HG03175 (cell line): ENCODE results near the gene NKD1.

Source experiments
- ATAC-seq: cut with Tn5 transposase; IDR thresholded peaks from one replicate; pipeline ENCODE4 v1.9.1; 2021; ENCODE audit warnings: mild to moderate bottlenecking, moderate library complexity; ENCODE audit not compliant: unreplicated experiment

NKD1 gene

DNA sequence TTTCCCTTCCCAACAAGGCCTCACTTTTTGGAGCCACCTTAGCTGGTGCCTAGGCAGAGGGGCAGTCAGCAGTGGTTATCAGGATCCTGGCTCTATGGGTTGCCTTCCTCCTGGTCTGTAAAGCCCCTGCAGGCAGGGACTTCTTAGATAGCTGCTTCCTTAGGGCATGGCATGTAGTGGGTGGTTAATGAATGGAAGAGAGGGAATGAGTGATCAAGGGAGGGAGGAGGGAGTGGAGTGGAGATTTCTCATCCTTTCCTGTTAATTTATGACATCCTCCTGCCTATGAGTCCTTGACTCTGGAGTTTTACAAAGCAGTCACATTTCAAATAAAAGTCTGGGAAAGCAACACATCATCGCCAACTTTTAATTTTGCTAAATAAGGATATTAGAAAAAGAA lies 92.2 kb downstream of the NKD1 start:
- ATAC-seq, result no peak

GRCh38 chr16:50640919-50641817 lies 93.0 kb downstream of the NKD1 start:
- ATAC-seq, result no peak

GRCh38 chr16:50641818-50642187 lies 93.6 kb downstream of the NKD1 start:
- no peak for ATAC-seq

- no peak for ATAC-seq
Measured at GRCh38 chr16:50642349-50642748, 94.2 kb downstream of the NKD1 start.

DNA sequence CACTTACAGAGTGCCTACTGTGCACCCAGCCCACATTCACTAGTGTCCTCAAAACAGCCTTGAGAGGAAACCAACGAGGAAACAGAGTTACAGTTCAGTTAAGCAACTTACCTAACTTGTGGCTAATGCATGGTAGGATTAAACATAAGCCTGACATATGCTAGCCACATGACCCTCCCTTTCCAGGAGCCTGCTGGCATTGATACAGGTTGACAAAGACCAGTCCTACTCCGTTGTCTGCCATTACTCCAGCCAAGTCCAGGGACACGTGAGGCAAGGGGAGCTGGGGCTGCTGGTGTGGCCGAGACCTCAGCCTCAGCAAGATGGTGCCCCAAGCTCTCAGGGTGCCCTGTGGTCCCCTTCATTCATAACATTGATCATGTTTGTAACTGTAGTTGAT lies 95.0 kb downstream of the NKD1 start:
- no peak for ATAC-seq

GRCh38 chr16:50644245-50644644 lies 96.0 kb downstream of the NKD1 start:
- ATAC-seq, result no peak

- no peak for ATAC-seq
Measured at GRCh38 chr16:50644729-50645128, 96.5 kb downstream of the NKD1 start.

DNA sequence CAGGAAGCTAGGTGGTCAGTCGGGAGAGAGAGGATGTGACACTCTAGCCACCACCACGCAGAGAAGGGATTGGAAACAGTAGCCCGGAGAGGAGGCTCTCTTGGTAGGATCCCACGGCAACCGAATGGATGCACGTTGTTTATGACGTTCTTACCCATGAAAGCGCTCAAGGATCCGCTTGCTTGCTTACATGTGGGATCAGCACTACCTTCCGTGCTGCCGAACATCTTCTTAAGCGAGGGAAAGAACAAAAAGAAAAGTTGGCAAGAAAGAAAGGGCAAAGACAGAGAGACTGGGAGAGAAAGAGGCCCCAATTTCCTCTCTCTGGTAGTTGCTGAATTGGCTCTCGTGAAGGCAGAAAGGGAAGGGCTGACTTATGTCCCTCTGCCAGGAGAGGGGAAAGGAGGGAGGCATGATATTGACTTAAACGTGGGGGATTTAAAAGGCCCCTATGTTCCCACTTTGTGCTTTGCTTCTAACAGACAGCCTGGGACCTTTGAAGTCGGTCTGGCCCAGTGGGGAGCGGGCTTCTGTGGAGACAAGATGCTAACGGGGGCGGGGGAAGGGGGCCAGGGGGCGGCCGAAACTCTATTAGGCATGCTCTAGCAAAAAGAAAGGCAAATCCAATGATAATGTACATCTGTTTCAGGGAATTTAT lies 97.5 kb downstream of the NKD1 start:
- no peak for ATAC-seq

- no peak for ATAC-seq
Measured at GRCh38 chr16:50646345-50646744, 98.1 kb downstream of the NKD1 start.

GRCh38 chr16:50651835-50652438 lies 103.7 kb downstream of the NKD1 start:
- ATAC-seq, result no peak

DNA sequence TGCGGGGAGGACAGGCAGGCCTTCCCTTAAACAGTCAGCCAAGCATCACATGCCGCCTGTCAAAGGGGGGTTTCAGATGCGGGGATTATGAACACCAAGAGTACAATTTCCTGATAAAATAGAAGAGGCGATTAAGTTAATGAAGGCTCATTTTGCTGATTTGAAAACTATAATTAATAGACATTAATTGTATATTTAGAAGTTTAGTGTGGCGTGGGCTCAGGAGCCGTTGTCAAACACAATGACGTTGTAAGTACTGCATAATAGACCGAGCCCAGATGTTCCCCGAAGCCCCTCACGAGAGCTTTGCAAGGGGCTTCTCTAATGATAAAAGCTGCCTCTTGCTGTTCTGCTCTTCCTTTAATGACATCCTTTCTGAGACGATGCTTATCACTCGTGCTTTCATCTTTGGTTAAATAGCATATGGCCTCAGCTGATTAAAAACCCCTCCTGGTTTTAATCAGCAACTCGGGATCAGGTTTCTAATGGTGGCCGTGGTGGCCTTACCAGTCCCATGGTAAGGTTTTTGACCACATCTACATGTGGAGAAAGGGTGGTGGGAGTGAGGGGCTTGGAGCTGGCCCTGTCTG lies 104.7 kb downstream of the NKD1 start:
- no peak for ATAC-seq

GRCh38 chr16:50653633-50654519 lies 105.7 kb downstream of the NKD1 start:
- ATAC-seq, result no peak

DNA sequence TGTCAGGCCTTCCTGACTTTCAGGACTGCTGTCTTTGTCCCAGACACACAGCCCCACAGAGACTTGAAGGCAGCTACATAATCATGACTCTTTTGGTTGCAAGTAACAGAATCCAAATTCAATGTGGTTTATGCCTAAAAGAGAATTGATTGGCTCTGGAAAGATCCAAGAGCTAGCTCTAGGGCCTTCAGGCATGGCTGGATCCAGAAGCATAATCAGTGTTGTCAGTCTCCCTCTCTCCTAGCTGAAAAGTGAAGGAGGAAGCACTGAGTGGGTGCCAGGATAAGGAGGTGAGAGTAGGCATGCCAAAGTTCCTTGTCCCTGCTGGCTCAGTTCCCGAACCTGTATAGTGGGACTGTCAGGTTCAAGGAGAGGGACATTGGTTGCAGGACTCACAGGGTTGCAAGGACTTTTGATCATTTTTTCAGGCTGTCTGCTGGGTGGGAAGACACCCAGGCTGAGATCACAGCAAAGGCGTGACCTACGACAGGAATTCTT lies 107.4 kb downstream of the NKD1 start:
- ATAC-seq, result no peak

DNA sequence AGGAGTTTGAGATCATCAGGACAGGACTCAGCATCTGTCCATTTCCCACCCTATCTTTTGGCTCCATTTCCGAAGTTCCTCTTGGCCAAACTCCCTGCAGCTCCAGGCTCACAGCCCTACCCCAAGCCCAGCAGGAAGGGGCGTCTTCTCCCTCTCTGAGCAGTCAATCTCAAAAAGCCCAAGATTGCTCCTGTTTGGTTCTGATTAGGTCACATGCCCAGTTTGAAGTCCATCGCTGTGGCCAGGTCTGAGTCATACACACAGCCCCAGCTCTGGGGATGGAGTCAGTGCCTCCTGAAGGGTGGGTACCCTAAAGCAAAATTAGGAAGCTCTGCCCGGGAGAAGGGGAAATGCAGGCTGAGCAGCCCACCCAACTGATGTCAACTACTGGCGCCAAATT lies 109.0 kb downstream of the NKD1 start:
- ATAC-seq, result no peak

GRCh38 chr16:50659806-50660205 lies 111.6 kb downstream of the NKD1 start:
- no peak for ATAC-seq

- ATAC-seq, result no peak
Measured at GRCh38 chr16:50662306-50662940, 114.2 kb downstream of the NKD1 start.

GRCh38 chr16:50664270-50664669 lies 116.1 kb downstream of the NKD1 start:
- no peak for ATAC-seq

DNA sequence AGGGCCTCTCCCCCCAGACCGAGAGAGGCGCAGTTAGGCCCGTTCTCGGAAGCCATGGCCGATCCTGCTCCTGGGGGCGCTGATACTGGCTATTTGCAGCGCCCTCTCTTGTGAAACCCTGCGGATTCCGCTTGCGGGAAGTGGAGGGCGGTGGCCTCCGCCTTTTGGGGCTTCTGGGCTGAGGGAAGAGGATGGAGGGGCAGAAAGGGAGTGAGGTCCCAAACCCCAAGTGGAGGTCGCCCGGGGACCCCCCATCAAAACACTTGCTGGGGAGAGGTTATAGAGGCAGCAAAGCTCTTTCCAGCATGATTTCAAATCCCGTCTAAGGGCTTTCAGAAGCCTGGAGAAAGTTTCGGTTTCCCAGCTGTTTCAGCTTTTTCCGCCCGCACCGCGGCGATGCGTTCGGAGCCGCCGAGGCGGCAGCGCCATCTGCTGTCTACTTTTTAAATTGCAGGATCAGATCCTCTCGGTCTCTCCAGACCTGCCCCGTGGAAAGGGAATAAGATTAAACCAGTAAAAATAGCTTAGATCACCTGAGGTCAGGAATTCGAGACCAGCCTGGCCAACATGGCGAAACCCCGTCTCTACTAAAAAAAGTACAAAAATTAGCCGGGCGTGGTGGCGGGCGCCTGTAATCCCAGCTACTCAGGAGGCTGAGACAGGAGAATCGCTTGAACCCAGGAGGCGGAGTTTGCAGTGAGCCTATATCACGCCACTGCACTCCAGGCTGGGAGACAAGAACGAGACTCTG lies 117.1 kb downstream of the NKD1 start:
- ATAC-seq, result no peak
